Kidney glomerular epithelial cell (primary cell): Measurements from ENCODE around the gene EHMT2.
"Not testable (repeated sequence)": the region's sequence is repeated elsewhere in the genome, so short reads cannot be mapped to it uniquely, and the experiment has no call there.

Experiments
- DNase-seq: peaks from one replicate; lab custom pipeline; 2025; lab: John Stamatoyannopoulos, UW

The EHMT2 gene

GRCh38 chr6:31838114-31838553 is 59.4 kb downstream of the EHMT2 start:
- DNase-seq = not testable (repeated sequence)

DNA sequence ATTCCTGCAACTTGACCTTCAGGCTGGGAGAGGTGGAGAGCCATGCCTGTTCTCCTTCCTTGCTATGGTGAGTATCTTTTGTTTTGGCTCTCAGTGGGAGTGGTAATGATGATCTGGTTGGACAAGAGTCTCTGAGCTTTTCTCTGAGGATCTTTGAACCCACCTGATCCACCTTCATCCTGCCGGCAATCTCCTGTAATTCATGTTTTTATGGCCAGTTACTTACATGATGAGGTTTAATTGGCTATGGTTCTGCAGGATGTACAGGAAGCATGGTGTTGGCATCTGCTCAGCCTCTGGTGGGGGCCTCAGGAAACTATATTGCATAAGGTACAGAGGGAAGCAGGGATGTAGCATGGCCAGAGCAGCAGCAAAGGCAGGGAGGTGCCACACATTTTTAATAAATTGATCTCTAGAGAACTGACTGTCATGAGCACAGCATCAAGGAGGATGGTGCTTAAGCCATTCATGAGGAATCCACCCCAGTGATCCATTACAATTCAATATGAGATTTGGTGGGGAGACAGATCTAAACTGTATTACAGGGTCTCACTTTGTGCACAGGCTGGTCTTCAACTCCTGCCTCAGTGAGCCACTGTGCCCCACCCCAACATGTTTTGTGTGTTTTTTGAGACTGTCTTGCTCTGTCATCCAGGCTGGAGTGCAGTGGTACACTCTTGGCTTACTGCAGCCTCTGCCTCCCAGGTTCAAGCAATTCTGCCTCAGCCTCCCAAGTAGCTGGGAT is 60.0 kb downstream of the EHMT2 start:
- no peak for DNase-seq

- DNase-seq = no peak
Measured at GRCh38 chr6:31836474-31837368, 60.8 kb downstream of the EHMT2 start.

GRCh38 chr6:31836047-31836473 is 61.4 kb downstream of the EHMT2 start:
- DNase-seq = no peak

- DNase-seq = peak; percentile 86
Measured at GRCh38 chr6:31834367-31835250, 62.9 kb downstream of the EHMT2 start.

DNA sequence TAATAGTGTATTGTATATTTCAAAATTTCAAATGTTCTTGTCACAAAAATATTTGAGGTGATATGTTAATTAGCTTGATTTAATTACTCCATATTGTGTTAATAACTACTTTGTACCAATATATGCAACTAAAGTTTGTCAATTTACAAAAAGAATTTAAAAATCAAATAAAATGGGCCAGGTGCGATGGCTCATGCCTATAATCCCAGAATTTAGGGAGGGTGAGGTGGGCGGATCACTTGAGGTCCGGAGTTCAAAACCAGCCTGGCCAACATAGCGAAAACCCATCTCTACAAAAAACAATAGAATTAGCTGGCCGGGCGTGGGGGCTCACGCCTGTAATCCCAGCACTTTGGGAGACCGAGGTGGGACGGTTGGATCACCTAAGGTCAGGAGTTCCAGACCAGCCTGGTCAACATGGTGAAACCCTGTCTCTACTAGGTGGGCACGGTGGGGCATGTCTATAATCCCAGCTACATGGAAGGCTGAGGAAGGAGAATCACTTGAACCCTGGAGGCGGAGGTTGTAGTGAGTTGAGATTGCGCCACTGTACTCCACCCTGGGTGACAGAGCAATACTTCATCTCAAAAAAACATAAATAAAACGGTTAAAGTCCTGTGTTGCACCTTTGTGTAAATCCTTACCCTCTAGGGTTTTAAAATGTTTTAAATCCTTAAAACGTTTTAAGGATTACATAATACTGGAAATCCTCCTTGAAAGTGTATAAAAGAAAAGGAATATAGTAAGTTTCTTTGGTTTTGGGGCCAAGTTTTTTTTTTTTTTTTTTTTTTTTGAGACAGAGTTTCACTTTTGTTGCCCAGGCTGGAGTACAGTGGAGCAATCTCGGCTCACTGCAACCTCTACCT is 65.9 kb downstream of the EHMT2 start:
- DNase-seq = no peak

DNA sequence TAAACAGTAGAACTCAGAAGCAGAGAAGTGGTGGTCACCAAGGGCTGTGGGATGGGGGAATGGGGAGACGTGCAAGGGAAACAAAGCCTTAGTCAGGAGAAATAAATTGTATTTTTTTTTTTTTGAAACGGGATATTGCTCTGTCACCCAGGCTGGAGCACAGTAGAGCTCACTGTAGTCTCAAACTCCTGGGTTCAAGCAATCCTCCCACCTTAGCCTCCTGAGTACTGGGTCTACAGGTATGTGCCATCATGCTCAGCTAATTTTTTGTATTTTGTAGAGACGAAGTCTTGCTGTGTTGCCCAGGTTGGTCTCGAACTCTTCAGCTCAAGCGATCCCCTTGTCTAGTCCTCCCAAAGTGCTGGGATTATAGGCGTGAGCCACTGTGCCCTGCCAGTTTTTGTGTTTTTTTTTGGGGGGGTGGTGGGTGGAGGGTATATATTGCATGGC is 66.6 kb downstream of the EHMT2 start:
- DNase-seq = no peak
